KOPT-K1 (cell line): ENCODE measurements around the gene LRFN2.
A peak's percentile ranks its signal among the peaks of the same experiment; 100 is the strongest.

Experiments
- H3K27ac ChIP-seq: fragments of 200-600 bp; sonication (generic); 2 replicates; pipeline ENCODE4 v1.5.1; 2016; ENCODE audit warnings: antibody characterized with exemption, mild to moderate bottlenecking, low read depth, low read length; ENCODE audit not compliant: poor library complexity, severe bottlenecking
- H3K36me3 ChIP-seq: fragments of 200-600 bp; sonication (generic); 2 replicates; pipeline ENCODE4 v1.5.1; 2017; ENCODE audit warnings: antibody characterized with exemption, mild to moderate bottlenecking, low read length, moderate library complexity; ENCODE audit not compliant: insufficient read depth
- H3K9me3 ChIP-seq: fragments of 200-600 bp; sonication (generic); 2 replicates; pipeline ENCODE4 v1.5.1; 2017; ENCODE audit warnings: antibody characterized with exemption, low read length, mild to moderate bottlenecking; ENCODE audit not compliant: insufficient read depth, poor library complexity, severe bottlenecking

LRFN2 gene

GRCh38 chr6:40498148-40498547 is 89.0 kb downstream of the LRFN2 start:
- H3K36me3 ChIP-seq, result no peaks in the 10 kb centered on the region
- H3K27ac ChIP-seq, result no peak overlapping the region
- no peaks in the 10 kb centered on the region for H3K9me3 ChIP-seq

- Histone ChIP-seq H3K27ac (no peak overlapping the region), H3K9me3 (no peaks in the 10 kb centered on the region), H3K36me3 (no peaks in the 10 kb centered on the region)
These were observed 95.0 kb downstream of the LRFN2 start for GRCh38 chr6:40492187-40492586.

DNA sequence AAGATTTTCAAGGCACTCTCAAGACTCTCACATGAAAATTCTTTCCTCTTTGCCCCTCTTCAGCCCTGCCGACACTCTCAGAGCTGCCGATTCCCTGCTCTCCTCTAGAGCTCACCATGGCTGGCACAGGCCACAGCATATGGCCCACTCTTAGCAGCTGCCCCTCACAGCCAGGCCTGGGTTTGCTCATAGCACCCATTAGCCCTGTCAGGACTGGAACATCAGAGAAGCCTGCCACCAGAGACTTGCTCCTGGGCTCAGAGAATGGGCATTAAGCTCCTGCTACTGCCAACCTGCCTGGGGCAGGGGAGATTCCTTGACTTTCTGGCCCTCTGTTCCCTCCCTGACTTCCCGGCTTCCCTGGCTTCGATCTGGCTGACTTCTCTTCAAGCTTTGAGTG is 96.7 kb downstream of the LRFN2 start:
- no peaks in the 10 kb centered on the region for H3K36me3 ChIP-seq
- no peaks in the 10 kb centered on the region for H3K9me3 ChIP-seq
- no peak overlapping the region for H3K27ac ChIP-seq

GRCh38 chr6:40489798-40490197 is 97.4 kb downstream of the LRFN2 start:
- no peak overlapping the region for H3K27ac ChIP-seq
- H3K9me3 ChIP-seq, result no peaks in the 10 kb centered on the region
- H3K36me3 ChIP-seq, result no peaks in the 10 kb centered on the region

- no peak overlapping the region for H3K27ac ChIP-seq
- H3K36me3 ChIP-seq, result no peaks in the 10 kb centered on the region
- no peaks in the 10 kb centered on the region for H3K9me3 ChIP-seq
These were observed 100.6 kb downstream of the LRFN2 start for GRCh38 chr6:40486576-40486975.

GRCh38 chr6:40485795-40486194 is 101.4 kb downstream of the LRFN2 start:
- Histone ChIP-seq H3K36me3 (no peaks in the 10 kb centered on the region), H3K27ac (no peak overlapping the region), H3K9me3 (no peaks in the 10 kb centered on the region)

DNA sequence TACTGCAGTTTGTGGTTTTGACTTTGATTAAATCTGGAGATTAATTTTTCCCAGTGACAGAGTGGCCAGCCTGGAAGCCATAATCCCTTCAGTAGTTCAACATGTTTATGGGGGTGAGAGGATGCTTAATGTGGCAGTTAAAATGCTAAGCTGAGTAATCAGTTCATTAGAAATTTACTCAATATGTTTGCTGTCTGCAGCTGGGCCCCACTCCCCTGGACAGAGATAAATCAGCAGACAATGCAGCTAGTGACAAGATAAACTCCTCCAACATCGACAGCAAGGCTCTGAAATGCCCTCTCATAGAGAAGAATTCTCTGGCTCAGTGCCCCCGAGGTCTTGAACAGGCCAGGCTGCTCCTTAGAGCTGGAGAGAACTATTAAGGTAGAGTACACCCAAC is 101.9 kb downstream of the LRFN2 start:
- Histone ChIP-seq H3K27ac (no peak overlapping the region), H3K36me3 (no peaks in the 10 kb centered on the region), H3K9me3 (no peaks in the 10 kb centered on the region)

GRCh38 chr6:40484066-40484465 is 103.1 kb downstream of the LRFN2 start:
- Histone ChIP-seq H3K27ac (no peak overlapping the region), H3K36me3 (no peaks in the 10 kb centered on the region), H3K9me3 (no peaks in the 10 kb centered on the region)

- Histone ChIP-seq H3K36me3 (no peaks in the 10 kb centered on the region), H3K9me3 (no peaks in the 10 kb centered on the region), H3K27ac (no peak overlapping the region)
These were observed 104.6 kb downstream of the LRFN2 start for GRCh38 chr6:40482532-40482931.

DNA sequence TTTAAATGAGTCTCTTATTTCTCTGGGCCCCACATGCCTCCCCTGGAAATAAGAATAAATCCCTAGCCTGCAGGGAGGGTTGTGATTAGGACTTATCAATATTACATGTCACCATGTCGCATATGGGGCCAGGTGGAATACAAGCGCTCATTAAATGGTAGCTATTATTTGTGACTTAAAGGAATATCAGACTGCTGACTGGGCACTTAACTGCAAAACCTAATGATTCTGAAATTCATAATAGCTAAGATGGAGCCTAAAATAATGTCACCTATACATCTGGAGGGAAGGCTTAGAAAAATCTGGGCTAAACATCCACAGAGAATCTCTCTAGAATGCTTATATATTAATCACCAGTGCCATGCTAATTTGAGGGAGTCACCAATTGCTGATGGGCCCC is 106.5 kb downstream of the LRFN2 start:
- no peak overlapping the region for H3K27ac ChIP-seq
- H3K36me3 ChIP-seq, result no peaks in the 10 kb centered on the region
- no peaks in the 10 kb centered on the region for H3K9me3 ChIP-seq

GRCh38 chr6:40479706-40480105 is 107.5 kb downstream of the LRFN2 start:
- Histone ChIP-seq H3K9me3 (no peaks in the 10 kb centered on the region), H3K27ac (no peak overlapping the region), H3K36me3 (no peaks in the 10 kb centered on the region)

GRCh38 chr6:40477246-40478126 is 109.7 kb downstream of the LRFN2 start:
- Histone ChIP-seq H3K9me3 (no peaks in the 10 kb centered on the region), H3K27ac (peak overlapping the region; percentile 12), H3K36me3 (no peaks in the 10 kb centered on the region)

DNA sequence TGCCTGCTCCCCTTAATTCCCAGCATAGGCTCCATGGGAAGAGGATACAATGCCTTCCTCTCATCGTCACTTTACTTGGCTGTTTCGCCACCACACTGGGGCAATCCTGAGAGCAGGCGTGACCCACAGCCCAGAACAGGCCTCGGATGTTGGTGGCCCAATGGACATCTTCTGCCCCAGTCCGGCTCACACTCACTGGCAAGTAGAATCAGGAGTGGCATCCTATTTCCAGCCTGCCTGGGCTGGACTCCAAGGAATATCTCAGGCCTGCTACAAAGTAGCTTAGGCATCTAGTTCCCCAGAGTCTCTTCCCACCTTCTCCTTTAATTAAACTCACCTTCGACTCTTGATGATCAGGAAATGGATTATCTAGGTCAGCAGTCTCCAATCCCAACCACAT is 110.5 kb downstream of the LRFN2 start:
- Histone ChIP-seq H3K27ac (no peak overlapping the region), H3K36me3 (no peaks in the 10 kb centered on the region), H3K9me3 (no peaks in the 10 kb centered on the region)

GRCh38 chr6:40474937-40475336 is 112.2 kb downstream of the LRFN2 start:
- Histone ChIP-seq H3K27ac (no peak overlapping the region), H3K9me3 (no peaks in the 10 kb centered on the region), H3K36me3 (no peaks in the 10 kb centered on the region)

DNA sequence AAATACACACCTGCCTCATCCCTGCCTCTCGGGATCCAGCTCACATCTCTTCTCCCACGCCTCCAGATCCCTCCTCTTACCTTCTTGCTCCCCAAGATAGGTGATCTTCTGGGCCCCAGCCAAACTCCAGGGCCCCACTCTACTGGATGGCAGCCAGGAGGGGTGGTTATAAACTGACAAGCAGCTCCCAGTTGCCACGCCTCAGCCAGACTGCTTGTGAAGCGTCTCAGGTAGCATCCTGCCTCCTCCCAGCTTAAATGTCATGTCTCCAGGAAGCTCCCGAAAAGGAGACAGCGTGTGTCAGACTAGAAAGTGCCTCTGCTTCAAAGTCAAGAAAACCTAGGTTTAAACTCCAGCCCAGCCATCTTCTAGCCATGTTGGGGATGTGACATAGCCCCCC is 114.1 kb downstream of the LRFN2 start:
- no peaks in the 10 kb centered on the region for H3K9me3 ChIP-seq
- H3K27ac ChIP-seq, result no peak overlapping the region
- H3K36me3 ChIP-seq, result no peaks in the 10 kb centered on the region

- Histone ChIP-seq H3K9me3 (no peaks in the 10 kb centered on the region), H3K27ac (no peak overlapping the region), H3K36me3 (no peaks in the 10 kb centered on the region)
These were observed 114.8 kb downstream of the LRFN2 start for GRCh38 chr6:40472353-40472752.
